Measurements from ENCODE around the gene OLR1.

DNA sequence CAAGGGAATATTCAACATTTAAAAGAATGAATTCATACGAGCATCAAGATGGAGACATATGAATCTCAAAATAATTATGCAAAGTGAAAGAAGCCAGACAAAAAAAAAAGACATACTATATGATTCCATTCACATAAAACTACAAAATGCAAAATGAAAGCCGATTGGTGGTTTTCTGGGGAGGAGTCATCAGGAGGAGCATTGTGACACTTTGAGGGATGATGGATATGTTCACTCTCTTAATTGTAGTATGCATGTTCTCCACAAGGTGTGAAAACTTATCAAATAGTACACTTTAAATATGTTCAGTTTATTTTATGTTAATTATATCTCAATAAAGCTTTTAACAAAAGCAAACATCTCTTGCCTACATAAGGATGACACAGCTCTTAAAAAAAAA lies 13.5 kb downstream of the OLR1 start:
- TF ChIP-seq, protein P1, sequence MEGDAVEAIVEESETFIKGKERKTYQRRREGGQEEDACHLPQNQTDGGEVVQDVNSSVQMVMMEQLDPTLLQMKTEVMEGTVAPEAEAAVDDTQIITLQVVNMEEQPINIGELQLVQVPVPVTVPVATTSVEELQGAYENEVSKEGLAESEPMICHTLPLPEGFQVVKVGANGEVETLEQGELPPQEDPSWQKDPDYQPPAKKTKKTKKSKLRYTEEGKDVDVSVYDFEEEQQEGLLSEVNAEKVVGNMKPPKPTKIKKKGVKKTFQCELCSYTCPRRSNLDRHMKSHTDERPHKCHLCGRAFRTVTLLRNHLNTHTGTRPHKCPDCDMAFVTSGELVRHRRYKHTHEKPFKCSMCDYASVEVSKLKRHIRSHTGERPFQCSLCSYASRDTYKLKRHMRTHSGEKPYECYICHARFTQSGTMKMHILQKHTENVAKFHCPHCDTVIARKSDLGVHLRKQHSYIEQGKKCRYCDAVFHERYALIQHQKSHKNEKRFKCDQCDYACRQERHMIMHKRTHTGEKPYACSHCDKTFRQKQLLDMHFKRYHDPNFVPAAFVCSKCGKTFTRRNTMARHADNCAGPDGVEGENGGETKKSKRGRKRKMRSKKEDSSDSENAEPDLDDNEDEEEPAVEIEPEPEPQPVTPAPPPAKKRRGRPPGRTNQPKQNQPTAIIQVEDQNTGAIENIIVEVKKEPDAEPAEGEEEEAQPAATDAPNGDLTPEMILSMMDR (conservative IDR thresholded peaks at IDR 0.05; ENCODE audit: low read depth, low read length): no peak
- TF ChIP-seq EZH2 (IDR thresholded peaks at IDR 0.05; ENCODE audit: borderline replicate concordance, low read depth, low read length, poor library complexity, severe bottlenecking): no peak
